GM18517 (cell line): ENCODE results near the gene KCNN4.

ENCODE experiments used
- ATAC-seq: cut with Tn5 transposase; IDR thresholded peaks from one replicate; pipeline ENCODE4 v1.9.1; 2021; ENCODE audit warnings: mild to moderate bottlenecking, moderate library complexity; ENCODE audit not compliant: unreplicated experiment

KCNN4 gene

DNA sequence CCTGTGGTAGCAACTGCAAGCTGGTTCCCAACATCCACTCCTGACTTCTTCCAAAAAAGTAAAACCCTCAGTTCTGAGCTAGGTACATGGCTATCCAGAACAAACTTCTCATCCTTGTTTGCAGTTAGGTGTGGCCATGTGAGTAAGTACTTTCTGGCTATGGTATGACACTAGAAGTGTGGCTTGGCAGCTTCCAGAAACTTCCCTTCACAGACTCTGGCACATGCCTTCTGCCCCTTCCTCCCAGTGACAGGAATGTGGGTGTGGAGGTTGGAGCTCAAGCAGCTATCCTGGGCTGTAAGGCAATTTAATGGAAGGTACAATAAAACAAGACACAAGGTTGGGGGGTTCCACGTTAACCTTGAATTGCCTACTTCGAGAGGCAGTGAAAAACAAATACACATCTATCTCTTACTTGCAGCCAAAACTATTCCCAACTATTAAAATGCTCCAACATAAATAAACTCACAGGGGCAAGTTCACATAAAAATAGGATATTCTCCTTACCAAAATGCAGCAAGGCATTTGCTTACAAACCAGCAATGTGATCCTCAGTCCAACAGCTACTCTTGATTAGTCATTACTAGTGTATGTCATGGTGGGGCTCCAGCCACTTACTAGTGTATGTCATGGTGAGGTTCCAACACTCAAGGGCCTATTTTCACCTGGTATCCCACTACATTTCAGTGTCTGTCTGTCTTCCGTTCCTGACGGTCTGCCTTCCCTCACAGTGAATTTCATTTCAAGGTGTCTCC is 29.1 kb downstream of the KCNN4 start:
- no peak for ATAC-seq

DNA sequence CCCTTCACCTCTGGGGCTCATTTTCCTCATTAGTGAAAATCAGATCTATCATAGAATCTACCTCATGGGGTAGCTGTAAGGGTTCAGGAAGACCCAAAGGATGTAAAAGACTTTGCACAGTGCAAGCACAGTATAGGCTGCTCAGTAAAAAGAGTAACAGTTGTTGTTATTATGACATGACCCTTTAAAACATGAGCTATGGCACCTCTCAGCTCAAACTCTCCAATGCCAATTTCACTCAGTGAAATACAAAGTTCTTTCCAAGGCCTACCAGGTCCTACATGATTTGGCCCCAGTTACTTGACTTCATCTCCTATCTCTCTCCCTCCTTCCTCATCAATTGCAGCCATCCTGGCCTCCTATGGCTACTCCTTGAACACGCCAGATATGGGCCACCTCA is 30.9 kb downstream of the KCNN4 start:
- no peak for ATAC-seq

DNA sequence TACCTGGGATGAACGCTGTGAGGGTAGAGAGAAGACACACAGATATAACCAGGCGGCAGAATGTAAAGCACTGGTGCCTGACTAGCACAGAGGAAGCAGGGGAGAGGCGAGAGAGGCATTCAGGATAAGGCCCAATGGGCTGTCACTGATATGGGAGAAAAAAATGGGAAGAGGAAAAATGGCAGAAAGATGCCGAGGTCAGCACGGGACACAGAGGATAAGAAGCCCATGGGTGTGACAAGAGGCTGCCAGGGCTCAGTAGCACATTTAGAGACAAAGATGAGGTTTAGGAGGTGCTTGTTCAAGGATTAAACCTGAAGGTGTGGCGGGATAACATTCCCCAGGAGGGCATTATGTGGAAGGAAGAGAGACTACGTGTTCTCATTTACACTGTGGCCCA is 31.6 kb downstream of the KCNN4 start:
- no peak for ATAC-seq

DNA sequence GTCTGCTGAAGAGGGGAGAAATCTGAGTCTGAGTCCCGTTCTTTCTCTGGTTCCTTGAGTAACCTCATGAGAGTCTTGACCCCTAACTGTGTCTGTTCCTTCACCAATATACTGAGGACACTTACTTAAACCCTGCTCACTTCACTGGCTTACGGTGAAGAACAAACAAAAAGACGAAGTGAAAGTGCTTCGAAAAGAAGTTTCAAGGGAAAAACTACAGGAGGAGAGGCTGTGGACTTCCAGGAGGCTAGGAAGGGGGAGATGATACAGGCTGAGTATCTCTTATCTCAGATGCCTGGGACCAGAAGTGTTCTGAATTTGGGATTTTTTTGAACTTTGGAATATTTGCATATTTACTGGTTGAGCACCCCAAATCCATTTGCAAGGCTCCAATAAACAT is 32.1 kb downstream of the KCNN4 start:
- ATAC-seq = no peak

DNA sequence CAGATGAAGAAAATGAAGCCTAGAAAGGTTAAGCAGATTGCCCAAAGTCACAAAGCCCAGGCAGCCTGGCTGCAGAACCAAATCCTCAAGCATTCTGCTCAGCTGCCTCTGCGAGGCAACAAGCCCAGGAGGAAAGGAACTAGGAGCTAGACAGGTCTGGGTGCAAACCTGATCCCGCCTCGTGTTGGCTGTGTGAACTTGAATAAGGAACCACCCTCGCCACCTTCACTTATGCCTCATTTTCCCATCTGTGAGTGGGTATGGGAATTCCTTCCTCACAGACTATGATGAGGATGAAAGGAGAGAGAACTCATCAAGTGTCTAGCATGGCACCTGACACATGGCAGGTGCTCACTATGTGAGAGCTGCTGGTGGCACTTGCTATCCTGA is 32.6 kb downstream of the KCNN4 start:
- ATAC-seq = no peak

DNA sequence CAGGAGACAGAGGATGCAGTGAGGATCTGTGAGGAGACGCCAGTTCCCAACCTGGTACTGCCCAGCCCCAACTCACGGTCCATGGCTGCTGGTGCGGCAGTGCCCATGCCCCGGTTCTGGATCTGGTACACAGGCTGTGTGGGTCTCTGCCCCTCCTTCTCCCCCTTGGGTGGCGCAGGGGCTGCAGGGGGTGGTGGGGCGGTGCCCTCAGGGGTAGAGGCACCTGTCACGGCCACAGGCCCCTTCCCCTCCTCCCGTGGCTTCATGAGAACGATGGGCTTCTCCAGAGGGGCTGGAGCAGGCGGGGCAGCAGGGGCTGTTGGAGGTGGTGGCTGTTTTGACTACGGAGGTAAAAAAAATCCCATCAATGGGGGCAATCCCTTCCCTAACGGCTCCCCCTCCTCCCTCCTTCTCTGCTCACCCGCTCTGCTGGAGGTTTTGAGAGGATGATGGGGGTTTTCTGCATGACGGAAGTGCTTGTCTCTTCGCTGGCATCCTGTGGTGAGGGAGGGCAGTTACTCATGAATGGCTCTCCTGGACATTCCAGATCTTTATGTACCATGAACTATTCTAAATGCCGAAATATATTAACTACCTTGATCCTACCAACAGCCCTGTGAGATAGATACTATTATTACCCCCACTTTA is 33.1 kb downstream of the KCNN4 start:
- ATAC-seq = no peak

DNA sequence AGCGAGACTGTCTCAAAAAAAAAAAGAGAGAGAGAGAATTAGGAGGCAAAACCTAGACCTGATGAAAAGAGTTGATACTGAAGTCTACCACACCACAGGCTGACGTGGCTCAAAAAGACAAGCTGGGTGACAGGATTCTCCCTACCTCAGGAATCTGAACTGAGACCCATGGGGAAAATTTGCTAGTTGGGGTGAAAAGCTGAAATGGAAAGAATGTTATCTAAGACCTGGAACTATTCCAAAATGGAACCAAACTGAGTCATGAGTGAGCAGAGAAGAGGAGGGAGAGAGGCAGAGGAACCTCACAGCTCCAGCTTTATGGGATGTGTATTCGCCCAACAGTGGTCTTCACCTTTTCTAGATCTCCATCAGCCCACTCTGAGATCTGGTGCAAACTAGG is 37.7 kb downstream of the KCNN4 start:
- ATAC-seq = no peak

DNA sequence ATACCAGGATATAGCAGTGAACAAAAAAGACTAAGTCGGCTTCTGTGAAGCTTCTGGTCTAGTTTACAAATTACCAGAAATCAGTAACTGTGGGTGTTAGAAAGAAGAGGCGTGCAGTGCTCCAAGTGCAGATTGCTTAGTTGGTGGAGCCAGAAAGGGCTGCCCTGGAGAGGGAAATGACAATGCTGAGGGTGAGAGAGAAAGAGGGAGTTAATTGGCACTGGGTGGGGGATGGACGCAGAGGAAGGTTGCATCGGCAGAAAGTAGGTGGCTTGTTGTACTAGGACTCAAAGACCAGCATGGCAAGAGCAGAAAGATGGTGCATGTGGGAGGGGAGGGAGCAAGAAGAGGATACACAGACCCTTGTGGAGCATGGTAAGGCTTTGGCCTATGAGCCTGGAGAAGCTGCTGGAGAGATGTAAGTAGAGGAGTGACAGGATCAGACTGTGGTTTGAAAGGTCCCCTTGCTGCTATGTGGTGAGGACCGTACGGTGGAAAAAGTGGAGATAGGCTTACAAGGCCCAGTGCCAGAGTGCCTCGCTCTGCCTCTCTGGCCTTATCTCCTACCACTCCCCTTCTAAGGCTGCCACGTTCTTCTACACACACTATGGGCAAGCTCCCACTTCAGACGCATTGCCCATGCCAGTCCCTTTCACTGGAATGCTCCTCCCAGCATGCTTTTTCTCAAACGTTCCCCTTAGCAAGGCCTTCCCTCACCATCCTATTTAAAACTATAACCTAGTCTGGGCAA is 39.5 kb downstream of the KCNN4 start:
- no peak for ATAC-seq

DNA sequence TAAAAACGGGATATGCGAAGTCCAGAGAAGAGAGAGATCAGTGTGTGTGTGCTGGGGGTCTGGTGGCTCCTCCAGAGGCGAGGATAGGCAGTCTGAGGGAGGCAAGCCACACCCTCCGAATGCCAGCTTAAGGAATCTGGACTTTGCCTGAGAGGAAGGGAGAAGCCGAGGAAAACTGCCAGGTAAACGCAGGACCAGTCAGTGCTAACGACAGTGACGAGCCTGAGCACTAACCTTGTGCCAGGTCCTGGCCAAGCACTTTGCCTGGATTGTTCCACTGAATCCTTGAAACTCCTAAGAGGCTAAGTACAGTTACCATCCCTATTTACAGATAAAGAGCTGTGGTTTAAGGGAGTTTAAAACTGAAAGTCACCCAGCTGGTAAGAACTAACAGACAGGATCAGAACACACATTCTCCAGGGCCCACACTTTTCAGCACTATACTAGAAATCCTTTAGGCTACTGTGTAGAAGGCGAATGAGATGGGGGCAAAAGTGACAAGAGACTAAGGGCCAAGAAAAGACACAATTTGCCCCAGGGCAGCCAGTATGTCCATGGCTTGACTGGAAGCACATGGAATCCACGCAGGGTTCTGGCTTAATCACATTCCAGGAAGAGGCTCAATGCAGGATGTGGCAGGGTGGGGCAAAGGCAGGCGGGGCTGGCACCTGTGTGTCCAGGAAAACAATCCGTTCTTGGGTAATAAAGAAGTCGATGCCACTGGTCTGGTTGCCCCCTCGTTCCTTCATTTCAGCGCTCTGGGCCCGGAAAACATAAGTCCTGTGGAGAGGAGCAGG is 41.1 kb downstream of the KCNN4 start:
- ATAC-seq = no peak

DNA sequence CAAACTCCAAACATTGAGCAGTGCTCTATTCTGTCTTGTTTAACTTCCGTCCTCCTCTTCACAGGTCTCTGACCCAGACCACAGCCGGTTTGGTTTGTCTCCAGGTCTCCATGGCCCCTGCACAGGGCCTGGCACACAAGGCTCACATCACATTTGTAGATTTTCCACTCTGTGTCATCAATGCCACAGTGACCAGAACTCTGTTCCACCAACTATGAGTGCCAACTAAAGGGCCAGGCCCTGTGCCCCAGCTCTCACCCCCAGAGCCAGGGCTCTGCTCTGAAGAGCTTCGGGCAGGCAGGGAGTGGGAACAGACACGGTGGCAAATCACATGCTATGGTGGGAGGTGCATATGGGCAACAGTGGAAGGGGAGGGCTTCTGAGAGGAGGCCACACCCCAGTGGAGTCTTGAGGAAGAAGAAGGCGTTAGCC is 42.0 kb downstream of the KCNN4 start:
- no peak for ATAC-seq

DNA sequence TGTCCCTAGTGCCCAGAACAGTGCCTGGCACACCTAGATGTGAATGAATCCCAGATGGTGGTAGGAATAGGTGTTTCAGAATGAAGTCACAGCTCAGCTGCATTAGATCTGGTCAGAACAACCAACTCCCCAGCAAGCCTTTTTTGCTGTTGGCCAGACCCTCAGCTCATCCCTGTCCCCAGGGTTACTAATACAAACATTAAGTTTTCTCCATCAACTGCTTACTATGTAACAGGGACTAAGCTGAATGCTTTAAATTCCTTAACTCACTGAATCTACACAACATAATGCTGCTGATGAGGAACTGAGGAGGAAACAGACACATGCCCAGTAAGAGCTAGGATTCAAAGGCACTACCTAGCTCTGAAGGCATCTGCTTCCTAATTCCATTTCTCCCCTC is 44.8 kb downstream of the KCNN4 start:
- no peak for ATAC-seq

DNA sequence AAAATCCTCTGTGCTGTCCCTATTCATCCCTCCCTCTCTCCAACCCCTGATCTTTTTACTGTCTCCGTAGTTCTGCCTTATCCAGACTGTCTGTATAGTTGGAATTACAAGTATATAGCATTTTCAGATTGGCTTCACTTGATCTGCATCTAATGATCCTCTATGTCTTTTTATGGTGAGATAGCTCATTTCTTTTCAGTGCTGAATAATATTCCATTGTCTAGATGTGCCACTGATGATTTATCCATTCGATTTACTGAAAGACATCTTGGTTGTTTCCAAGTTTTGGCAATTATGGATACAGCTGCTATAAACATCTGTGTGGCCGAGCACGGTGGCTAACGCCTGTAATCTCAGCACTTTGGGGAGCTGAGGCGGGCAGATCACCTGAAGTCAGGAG is 45.8 kb downstream of the KCNN4 start:
- ATAC-seq = no peak

DNA sequence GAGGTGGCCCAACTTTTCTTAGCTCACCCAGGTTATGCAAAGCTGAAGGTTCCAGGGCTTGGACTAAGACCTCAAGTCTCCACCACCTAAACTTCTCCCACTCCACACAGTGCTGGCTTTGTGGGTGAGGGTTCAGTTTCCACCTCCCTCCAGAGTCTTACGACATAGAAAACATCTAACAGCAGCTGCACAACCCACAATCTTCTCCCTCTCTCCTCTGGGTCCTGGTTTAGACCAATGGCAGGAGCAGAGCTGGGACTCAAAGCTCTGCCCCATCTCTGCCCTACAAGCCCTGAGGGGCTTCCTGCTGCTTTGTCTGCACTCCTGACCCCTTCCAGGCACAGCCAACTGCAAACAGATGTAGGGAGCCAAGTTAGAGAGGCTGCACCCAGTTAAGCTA is 48.9 kb downstream of the KCNN4 start:
- no peak for ATAC-seq

DNA sequence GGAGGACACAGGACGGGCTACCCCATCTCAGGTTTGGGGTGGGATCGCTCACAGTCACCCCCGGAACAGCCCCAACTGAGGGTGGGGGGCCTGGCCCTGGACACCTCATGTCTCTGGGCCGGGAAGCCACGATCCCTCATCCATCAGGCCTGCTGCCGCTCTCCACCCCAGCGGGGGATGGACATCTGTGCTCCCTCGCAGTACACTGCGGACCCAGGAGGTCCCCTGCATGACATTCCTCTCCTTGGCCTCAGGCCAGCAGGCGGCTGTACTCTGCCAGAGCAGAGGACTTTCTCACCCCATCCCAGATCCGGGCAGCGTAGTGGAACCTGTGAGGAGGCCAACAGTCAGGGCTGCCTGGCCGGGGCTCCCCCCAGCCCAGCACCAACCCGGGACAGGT is 49.4 kb downstream of the KCNN4 start:
- no peak for ATAC-seq

DNA sequence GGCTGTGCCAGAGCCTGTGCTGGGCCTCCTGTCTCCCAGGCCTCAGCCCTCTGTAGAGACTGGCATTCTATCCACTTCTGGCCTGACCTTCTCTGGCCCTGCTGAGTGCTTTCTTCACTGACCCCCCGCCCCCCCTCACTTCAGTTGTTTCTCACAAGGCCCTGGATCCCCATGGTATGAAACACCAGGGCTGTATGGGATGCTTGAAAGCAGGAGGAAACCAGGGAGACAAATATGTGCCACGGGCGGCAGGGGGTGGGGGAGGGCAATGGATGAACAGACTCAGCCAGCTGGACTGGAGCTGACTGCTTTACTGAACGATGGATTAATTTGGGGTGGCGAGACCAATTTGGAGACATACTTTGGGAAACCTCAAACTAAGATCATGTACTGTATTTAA is 50.9 kb downstream of the KCNN4 start:
- no peak for ATAC-seq

DNA sequence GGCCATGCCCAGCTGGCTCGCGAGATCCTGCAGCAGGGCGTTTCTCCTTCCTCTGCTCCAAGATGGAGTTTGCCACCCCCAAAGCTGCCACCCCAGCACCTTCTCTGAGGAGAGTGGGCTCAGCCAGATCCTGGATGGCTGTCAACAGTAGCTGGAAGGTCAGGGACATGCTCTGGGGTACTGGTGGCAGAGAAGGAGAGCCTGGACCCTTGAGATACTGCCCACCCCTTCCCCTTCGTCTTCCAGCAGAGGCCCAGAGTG is 53.2 kb downstream of the KCNN4 start:
- ATAC-seq = no peak

DNA sequence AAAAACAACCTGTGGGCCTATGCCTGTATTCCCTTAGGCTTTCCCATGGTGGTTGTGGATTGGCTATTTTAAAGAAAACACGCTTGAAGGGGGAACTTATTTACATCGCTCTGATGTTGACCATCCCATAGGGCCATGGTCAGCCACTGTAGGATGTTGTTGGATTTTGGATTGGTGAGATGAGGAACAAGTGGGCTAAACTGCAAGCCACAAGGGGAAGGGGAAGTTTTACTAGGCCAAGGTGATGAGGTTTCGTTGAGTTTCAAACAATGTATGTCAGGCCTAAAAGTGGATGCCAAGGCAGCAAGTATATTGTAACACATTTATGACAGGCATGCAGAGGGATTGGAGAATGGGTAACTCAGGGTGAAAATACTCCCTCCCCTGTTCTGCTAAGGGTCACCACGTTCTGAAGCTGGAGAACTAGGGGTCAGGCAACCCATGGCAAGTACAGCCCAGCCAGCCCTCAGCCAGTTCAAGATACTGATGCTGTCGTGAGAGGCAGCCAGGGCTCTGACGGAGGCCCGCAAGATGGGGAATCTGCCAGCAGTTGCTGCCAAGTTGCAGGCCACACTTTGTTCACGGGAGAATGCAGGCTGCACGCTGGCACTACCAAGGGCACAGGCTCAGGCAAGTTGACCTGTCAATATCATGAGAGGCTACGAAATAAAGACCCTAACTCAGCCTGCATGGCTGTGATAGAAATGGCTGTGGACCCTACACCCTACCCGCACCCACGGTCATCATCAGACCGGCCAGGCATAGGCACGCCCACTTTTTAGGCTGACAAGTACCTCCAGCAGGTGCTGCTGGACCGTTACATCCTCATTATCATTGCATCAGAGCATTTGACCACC is 53.8 kb downstream of the KCNN4 start:
- ATAC-seq = no peak

DNA sequence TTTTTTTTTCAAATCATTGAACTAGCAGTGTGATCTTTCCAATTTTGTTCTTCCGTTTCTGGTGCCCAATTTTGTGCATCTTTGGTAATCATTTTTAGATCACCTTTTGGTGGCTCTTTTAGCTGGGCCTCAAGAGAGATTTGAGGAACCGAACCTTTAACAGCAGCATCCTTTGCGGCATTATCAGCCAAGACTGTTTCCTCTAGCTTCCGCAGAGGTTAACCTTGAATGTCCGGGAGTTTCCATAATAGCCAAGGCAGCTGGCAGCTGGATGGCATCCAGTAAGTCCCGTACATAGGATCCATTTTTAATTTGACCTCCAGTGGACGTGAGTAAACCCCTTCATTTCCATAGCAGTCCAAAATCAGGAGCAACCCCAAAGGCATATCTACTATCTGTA is 55.3 kb downstream of the KCNN4 start:
- ATAC-seq = no peak

DNA sequence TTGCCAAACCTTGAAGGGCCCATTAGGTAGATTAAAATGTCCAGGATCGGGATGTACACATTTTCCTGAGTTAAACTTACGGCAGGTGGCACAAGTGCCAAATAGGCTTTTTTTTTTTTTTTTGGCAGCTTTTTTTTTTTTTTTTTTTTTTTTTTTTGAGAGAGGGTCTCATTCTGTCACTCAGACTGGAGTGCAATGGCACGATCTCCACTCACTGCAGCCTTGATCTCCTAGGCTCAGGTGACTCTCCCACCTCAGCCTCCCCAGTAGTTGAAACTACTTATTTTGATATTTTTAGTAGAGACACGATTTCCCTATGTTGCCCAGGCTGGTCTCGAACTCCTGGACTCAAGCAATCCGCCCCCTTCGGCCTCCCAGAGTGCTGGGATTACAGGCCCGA is 55.9 kb downstream of the KCNN4 start:
- no peak for ATAC-seq

DNA sequence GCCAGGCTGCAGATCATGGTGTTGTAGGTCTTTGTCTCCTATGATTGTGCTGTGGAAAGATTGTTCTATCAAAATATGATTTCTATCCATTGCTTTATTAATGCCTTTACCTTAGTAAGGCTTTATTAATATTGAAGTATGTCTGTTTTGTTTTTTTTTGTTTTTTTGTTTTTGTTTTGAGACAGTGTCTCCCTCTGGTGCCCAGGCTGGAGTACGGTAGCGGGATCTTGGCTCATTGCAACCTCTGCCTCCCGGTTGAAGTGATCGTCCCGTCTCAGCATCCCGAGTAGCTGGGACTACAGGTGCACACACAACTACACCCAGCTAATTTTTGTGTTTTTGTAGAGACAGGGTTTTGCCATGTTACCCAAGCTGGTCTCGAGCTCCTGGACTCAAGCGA is 57.2 kb downstream of the KCNN4 start:
- no peak for ATAC-seq
